Glomerular visceral epithelial cell (primary cell): ENCODE results near the gene CACNA1S.

Experiments
- DNase-seq: peaks from one replicate; pipeline ENCODE4 v3.0.0-alpha.2; 2016; ENCODE audit errors: extremely low spot score

CACNA1S gene

GRCh38 chr1:201032408-201032807 is 79.8 kb downstream of the CACNA1S start:
- no peak for DNase-seq

- no peak for DNase-seq
These were observed 83.8 kb downstream of the CACNA1S start for GRCh38 chr1:201028461-201028889.

DNA sequence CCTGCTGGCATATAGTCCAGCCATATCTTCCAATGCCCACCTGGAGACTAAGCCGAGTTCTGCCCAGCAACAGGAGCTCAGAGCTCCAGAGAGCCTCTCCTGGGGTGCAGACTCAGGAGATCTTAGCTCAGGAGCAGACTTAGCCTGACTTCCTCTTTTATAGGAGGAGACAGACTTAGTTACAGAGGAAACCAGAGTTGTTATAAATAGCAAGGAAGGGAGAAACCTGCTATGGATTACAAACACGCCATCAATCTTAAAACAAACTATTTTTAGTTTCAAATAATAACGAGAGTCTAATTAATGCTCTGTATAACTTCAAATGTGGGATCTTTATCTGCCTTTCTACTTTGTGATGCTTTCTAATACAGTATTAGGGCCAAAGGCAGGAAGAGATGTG is 85.4 kb downstream of the CACNA1S start:
- DNase-seq, result no peak

- DNase-seq, result no peak
These were observed 86.0 kb downstream of the CACNA1S start for GRCh38 chr1:201026234-201026633.

DNA sequence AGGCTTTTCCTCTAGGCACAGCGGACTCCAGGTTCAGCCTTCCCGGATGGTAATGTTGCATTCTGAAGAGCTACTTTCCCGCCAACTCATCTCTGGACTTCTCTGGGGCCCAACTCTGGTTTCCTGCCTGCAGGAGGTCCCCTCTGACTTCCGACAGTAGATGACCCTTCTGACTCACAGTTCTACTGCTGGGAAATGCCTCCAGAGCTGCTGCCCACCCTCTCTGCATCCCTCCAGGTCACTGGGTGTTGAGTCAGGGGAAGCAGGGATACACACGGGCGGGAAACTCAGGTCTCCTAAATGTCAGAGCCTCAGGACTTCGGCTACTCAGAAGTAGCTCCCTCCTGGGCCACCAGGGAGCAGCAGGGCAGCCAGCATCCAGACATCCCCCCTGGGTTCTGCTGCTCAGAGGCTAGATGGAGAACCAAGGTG is 86.6 kb downstream of the CACNA1S start:
- DNase-seq, result peak; percentile 72

DNA sequence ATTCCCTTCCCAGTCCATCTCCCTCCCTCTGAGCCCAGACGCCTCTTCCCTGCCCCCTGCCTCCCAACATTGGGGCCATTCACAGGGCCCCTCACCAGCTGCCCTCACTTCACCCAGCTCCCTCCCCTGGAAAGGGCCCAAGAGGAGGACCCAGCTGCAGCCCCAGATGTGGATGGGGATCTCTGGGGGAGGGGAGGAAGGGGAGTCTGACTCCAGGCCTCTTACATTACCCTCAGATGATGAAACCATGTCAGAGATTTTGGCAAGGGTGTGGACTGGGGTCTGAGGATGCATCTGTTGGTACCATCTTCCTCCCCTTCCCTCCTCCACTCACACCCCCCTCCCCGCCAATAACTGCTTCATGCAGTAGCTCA is 87.6 kb downstream of the CACNA1S start:
- DNase-seq, result no peak

GRCh38 chr1:201023920-201024624 is 88.2 kb downstream of the CACNA1S start:
- DNase-seq, result no peak

GRCh38 chr1:201023517-201023902 is 88.7 kb downstream of the CACNA1S start, which contains the start of gene KIF21B:
Gene KIF21B, minus strand, starts transcription at chr1:201023714. Its CDS starts 331 bp downstream, at chr1:201023383.
- peak; percentile 82 for DNase-seq

DNA sequence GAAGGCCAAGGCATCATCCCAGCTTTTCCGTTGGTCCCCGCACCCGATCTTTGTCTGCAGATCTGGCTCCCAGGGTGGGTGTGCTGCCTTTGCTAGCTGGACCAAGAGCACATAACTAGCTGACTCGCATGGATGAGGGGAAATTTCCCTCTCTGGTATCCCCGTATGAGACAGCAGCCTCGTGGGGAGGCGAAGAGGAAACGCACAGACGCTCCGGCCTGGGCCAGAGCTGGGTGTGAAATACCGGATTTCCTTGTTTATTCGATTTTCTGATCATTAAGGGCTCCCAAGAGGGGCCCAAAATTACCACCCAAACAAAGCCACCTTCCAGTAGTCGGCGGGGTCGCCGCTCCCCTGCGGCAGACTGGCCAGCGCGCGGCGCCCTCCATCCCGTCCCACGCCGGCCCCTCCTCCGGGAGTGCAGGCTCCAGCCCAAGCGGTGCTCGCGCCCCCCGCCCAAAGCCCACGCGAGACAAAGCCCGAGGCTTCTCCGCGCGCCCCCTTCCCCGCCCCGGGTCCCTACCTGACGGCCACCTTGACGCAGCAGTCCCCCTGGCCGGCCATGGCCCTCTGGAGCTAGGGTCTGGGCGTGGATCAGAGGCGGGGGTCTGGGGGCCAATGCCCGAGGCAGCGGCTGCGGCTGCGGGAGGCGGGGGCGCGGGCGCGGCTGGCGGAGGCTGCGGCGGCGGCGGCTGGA is 89.3 kb downstream of the CACNA1S start:
- DNase-seq, result no peak

- DNase-seq, result no peak
These were observed 89.8 kb downstream of the CACNA1S start for GRCh38 chr1:201022493-201022819.

DNA sequence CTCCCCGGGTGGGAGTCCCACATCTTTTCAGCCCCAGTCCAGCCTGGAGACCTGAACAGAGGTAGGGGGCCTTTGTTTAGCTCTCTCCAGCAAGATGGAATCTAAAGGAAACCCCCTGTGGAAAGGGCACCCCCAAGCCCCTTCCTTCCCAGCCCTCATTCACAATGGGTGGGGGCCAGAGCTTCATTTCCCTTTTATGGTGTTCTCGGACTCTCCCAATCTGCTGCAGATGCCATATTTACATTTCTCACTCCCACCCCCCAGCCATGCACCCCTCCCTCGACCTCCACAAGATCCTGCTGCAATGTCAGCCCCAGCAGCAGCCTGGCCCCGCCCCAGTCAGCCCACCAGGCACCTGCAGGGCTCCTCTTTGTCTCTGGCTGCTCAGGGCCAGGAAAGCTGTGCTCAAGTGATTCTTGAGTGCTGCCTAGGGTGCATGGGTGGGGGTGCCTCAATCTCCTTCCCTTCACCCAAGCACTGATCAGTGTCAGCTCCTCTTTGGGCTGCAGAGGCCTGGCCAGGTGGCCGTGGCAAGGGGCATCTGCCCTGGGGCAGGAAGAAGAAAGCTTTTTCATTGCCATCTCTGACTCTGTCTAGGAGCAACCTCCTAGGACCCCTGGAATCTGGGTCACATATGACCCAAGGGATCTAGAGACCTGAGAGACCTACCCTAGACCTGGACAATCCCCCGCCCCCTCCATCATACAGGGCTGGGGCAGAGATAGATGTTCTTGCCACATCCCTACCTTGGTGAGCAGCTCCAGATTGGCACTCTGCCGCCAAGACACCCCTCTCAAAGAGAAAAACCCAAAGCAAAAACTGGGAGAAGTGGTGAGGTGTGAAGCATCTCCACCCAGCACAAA is 90.4 kb downstream of the CACNA1S start:
- DNase-seq, result no peak

DNA sequence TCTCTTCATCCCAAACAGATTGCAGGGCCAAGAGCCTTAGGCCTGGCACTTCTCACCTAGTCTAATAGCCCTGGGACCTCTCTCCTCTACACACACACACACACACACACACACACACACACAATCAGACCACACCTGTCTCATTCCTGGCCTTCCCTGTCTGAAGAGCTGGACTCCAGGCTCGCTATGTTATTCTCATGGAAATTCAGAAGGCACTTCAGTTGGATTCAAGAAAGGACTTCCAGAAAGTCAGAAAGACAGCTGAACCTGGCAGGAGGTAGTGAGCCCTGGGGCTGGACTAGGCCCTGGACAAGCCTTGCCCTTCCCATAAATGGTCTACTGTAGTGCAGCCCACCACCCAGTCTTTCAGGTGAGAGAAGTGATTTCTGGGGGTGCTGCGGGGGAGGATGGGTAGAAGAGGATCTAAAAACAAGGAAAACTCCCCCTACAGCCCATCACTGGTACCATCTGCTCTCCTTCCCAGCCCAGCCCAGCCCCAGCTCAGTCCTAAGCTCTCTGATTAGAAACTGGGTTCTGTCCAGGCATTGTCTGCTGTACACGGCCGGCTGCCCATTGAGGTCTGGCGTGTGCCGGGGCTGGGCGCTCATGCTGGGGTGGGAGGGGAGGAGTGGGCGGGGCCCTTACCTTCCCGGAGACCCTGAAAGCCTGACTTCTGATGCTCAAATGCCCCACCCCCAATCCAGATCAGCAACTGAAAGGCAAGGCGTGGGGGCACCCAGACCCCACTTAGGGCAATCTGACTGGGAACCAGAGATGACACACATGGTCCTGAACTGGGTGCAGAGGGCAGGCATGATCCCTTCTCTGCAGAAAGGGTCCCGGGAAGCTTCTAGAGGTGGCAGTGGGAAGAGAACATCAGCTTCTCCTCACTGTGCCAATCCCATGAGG is 91.3 kb downstream of the CACNA1S start:
- DNase-seq, result peak; percentile 48

GRCh38 chr1:201020040-201020591 is 92.1 kb downstream of the CACNA1S start:
- no peak for DNase-seq

- DNase-seq, result peak; percentile 84
These were observed 92.8 kb downstream of the CACNA1S start for GRCh38 chr1:201019321-201019977.

GRCh38 chr1:201017828-201018163 is 94.4 kb downstream of the CACNA1S start:
- DNase-seq, result no peak

GRCh38 chr1:201016943-201017827 is 95.0 kb downstream of the CACNA1S start:
- DNase-seq, result no peak

DNA sequence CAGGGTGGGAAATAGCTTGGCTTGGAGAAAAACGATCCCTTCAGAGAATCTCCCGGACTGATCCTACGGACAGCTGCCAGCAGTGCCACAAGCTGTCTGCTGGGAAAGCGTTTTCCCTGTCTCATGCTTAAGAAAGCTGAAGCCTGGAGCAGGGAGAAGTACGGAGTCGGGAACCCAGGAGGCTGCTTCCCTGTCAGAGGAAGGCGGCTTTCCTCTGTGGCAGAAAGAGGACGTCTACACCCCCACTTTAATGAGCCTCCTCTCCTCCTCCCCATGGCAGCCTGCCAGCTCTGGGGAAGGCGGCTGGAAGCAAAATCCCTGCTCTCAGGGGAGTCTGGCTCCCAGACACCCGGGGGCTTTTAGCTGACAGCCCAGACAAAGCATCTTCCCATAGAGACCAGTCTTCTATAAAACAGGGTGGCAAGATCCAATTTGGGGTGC is 96.0 kb downstream of the CACNA1S start:
- peak; percentile 55 for DNase-seq

DNA sequence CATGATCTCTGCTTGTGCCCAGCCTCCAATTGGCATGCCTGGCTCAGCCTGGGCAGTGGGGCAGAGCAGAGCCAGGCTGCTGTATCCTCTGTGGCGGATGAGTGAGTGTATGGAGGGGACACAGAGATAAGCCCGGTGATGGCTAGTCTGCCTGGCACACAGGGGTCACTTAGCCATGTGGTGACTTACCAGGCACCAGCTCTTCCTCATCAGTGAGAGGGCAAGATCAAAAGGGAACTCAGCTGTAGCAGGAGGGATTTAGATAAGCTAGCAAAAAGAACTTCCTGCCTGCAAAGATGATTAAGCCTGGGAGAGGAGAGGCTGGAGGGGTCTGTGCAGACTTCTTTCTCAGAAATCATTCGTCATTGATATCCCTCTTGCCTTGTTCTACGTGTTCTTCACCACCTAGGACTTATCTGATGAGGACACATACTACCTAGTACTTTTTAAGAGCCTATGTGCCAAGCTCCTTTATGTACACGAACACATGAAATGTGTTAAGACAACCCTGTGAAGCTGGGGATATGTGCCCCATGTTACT is 96.6 kb downstream of the CACNA1S start:
- peak; percentile 20 for DNase-seq

DNA sequence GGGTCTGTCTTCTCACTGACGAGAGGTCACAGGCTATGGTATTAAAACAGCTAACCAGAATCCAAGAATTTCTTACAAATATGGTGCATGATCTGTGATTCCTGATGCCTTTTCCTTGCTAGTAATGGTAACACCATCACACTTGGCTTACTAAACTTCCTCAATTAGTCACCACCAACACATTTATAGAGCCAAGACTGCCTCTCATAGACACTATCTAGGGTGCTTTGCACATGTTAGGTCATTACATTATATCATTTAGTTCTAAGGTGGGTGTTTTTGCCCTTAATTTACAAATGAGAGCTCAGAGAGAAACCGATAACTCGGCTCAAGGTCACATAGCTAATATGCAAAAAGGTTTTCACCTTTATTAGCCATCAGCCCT is 97.4 kb downstream of the CACNA1S start:
- no peak for DNase-seq
